GM23338 (cell line): ENCODE data around the gene ALDH5A1.

Source experiments
- CREB1 ChIP-seq: fragments of 250-450 bp; sonication (Bioruptor Pico); IDR thresholded peaks from 2 replicates; pipeline ENCODE4 v1.5.0; 2020; ENCODE audit warnings: low read depth, mild to moderate bottlenecking, moderate library complexity
- CTCF ChIP-seq, 2 experiments: fragments of 200-600 bp in 1 of 2; sonication (generic) in 1 of 2; conservative IDR thresholded peaks; 2 replicates each; pipeline versions ENCODE4 v1.5.1 to v1.6.1; 2016 to 2017; ENCODE audit warnings: antibody characterized with exemption in 2 of 2, low read depth in 2 of 2, mild to moderate bottlenecking in 2 of 2, moderate library complexity in 1 of 2
- ETS1 ChIP-seq: IDR thresholded peaks from 2 replicates; pipeline ENCODE4 v1.6.1; 2016; ENCODE audit warnings: antibody characterized with exemption
- EZH2 ChIP-seq: fragments of 200-600 bp; sonication (generic); IDR thresholded peaks from one replicate; pipeline ENCODE4 v1.8.0; 2017; ENCODE audit warnings: antibody characterized with exemption, mild to moderate bottlenecking, low read depth; ENCODE audit not compliant: unreplicated experiment
- EZH2phosphoT487 ChIP-seq: fragments of 200-600 bp; sonication (generic); IDR thresholded peaks from one replicate; pipeline ENCODE4 v1.8.1; 2018; ENCODE audit warnings: antibody characterized with exemption; ENCODE audit not compliant: unreplicated experiment
- JUNB ChIP-seq: IDR thresholded peaks from one replicate; pipeline ENCODE4 v1.6.1; 2016; ENCODE audit warnings: antibody characterized with exemption; ENCODE audit not compliant: unreplicated experiment
- POLR2AphosphoS5 ChIP-seq: IDR thresholded peaks from 2 replicates; pipeline ENCODE4 v1.6.1; 2016; ENCODE audit warnings: antibody characterized with exemption, low read depth
- ZNF331 ChIP-seq: fragments of 250-450 bp; sonication (Bioruptor Pico); IDR thresholded peaks from 2 replicates; pipeline ENCODE4 v1.5.0; 2020; ENCODE audit warnings: low read depth, mild to moderate bottlenecking, moderate library complexity
- TF ChIP-seq, protein P1 (sequence below): IDR thresholded peaks from one replicate; pipeline ENCODE4 v1.6.1; 2018; ENCODE audit warnings: antibody characterized with exemption; ENCODE audit not compliant: unreplicated experiment

DNA sequence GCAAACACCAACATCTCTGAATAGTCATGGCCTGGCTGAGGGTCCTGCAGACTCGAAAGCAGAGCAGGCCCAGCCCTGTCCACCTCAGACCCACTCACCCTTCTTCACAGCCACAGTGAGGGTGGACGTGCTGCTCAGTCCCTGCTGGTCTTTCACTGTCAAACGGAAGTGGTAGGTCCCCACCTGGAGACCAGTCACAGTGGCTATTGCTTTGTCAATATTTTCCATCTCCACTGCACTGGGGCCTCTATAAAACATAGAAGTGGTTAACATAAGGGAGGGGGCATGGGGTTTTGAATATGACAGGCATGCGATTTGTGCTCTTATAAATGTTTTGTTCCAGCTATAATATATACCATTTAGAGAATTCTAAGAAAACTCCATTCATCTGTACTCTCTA, 73.9 kb downstream of the ALDH5A1 start:
- no peak for TF ChIP-seq POLR2AphosphoS5
- TF ChIP-seq, protein P1, sequence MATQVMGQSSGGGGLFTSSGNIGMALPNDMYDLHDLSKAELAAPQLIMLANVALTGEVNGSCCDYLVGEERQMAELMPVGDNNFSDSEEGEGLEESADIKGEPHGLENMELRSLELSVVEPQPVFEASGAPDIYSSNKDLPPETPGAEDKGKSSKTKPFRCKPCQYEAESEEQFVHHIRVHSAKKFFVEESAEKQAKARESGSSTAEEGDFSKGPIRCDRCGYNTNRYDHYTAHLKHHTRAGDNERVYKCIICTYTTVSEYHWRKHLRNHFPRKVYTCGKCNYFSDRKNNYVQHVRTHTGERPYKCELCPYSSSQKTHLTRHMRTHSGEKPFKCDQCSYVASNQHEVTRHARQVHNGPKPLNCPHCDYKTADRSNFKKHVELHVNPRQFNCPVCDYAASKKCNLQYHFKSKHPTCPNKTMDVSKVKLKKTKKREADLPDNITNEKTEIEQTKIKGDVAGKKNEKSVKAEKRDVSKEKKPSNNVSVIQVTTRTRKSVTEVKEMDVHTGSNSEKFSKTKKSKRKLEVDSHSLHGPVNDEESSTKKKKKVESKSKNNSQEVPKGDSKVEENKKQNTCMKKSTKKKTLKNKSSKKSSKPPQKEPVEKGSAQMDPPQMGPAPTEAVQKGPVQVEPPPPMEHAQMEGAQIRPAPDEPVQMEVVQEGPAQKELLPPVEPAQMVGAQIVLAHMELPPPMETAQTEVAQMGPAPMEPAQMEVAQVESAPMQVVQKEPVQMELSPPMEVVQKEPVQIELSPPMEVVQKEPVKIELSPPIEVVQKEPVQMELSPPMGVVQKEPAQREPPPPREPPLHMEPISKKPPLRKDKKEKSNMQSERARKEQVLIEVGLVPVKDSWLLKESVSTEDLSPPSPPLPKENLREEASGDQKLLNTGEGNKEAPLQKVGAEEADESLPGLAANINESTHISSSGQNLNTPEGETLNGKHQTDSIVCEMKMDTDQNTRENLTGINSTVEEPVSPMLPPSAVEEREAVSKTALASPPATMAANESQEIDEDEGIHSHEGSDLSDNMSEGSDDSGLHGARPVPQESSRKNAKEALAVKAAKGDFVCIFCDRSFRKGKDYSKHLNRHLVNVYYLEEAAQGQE, result no peak
- no peak for TF ChIP-seq EZH2phosphoT487
- TF ChIP-seq CTCF (conservative IDR thresholded peaks at IDR 0.05; ENCODE audit: low read depth in 2 of 2), result no peak
- no peak for TF ChIP-seq JUNB
- TF ChIP-seq EZH2, result no peak
- TF ChIP-seq ETS1, result no peak
- TF ChIP-seq CREB1 (CRISPR knock-in tag), result no peak
- no peak for TF ChIP-seq ZNF331 (CRISPR knock-in tag)
